Neural cell (in vitro differentiated cells): ENCODE data around the gene ZNF775. TPM values are rescaled to one million over a fixed set of nuclear protein-coding genes. Genes with fewer than 3 reads are reported as not detected.

Experiments used
- H2AFZ ChIP-seq: fragments of 200-600, 300-800 bp; sonication (generic), shearing (Covaris generic); 2 replicates; pipeline ENCODE4 v1.6.0; 2014; ENCODE audit warnings: low read depth, mild to moderate bottlenecking, antibody characterized with exemption, low read length, moderate library complexity
- H3F3A ChIP-seq: fragments of 200-600 bp; shearing (Covaris generic); 2 replicates; pipeline ENCODE4 v1.6.1; 2016; ENCODE audit warnings: mild to moderate bottlenecking, moderate library complexity, mixed read lengths, antibody characterized with exemption, low read length; ENCODE audit not compliant: insufficient read depth, poor library complexity, severe bottlenecking
- H3K27ac ChIP-seq: fragments of 200-600, 300-800 bp; sonication (generic), shearing (Covaris generic); 2 replicates; pipeline ENCODE4 v1.5.1; 2014; ENCODE audit warnings: mild to moderate bottlenecking, low read length, moderate library complexity
- H3K27me3 ChIP-seq: fragments of 300-800, 200-600 bp; sonication (generic), shearing (Covaris generic); 2 replicates; pipeline ENCODE4 v1.6.0; 2014; ENCODE audit warnings: mild to moderate bottlenecking, low read depth, low read length, moderate library complexity; ENCODE audit not compliant: insufficient read depth
- H3K36me3 ChIP-seq: fragments of 300-800, 200-600 bp; sonication (generic), shearing (Covaris generic); 2 replicates; pipeline ENCODE4 v1.5.1; 2014; ENCODE audit warnings: mild to moderate bottlenecking, antibody characterized with exemption, low read length, moderate library complexity; ENCODE audit not compliant: insufficient read depth
- H3K4me2 ChIP-seq: fragments of 300-800, 200-600 bp; sonication (generic), shearing (Covaris generic); 2 replicates; pipeline ENCODE4 v1.6.0; 2014; ENCODE audit warnings: mild to moderate bottlenecking, low read length
- H3K4me3 ChIP-seq: fragments of 300-800, 200-600 bp; sonication (generic), shearing (Covaris generic); 2 replicates; pipeline ENCODE4 v1.5.1; 2014; ENCODE audit warnings: mild to moderate bottlenecking, low read length, moderate library complexity
- H3K79me2 ChIP-seq: fragments of 200-600 bp; shearing (Covaris generic); replicated peaks from 2 replicates; pipeline ENCODE4 v1.6.0; 2014; ENCODE audit warnings: mild to moderate bottlenecking, low read length, moderate library complexity; ENCODE audit not compliant: insufficient read depth
- H3K9ac ChIP-seq: fragments of 300-800, 200-600 bp; sonication (generic), shearing (Covaris generic); 2 replicates; pipeline ENCODE4 v1.6.1; 2016; ENCODE audit warnings: mild to moderate bottlenecking, low read length, mixed read lengths
- H3K9me2 ChIP-seq: fragments of 200-600 bp; shearing (Covaris generic); 2 replicates; pipeline ENCODE4 v1.6.1; 2016; ENCODE audit warnings: mild to moderate bottlenecking, low read length, mixed read lengths; ENCODE audit not compliant: insufficient read depth
- H3K9me3 ChIP-seq: fragments of 200-600, 300-800 bp; sonication (generic), shearing (Covaris generic); 2 replicates; pipeline ENCODE4 v1.6.1; 2016; ENCODE audit warnings: mild to moderate bottlenecking, mixed run types, low read length, moderate library complexity, mixed read lengths
- H4K20me1 ChIP-seq: fragments of 200-600 bp; shearing (Covaris generic); 2 replicates; pipeline ENCODE4 v1.6.1; 2016; ENCODE audit warnings: mild to moderate bottlenecking, mixed run types; ENCODE audit not compliant: insufficient read depth
- EP300 ChIP-seq: fragments of 450-650 bp; conservative IDR thresholded peaks from 2 replicates; pipeline ENCODE4 v1.6.1; 2014; ENCODE audit warnings: antibody characterized with exemption, mild to moderate bottlenecking, moderate library complexity; ENCODE audit not compliant: poor library complexity, severe bottlenecking
- EZH2 ChIP-seq: fragments of 200-600, 300-800 bp; shearing (Covaris generic), sonication (generic); IDR thresholded peaks from 2 replicates; pipeline ENCODE4 v1.6.1; 2014; ENCODE audit warnings: antibody characterized with exemption, low read length, borderline replicate concordance, mild to moderate bottlenecking; ENCODE audit not compliant: insufficient read depth, poor library complexity, severe bottlenecking
- MXI1 ChIP-seq: fragments of 450-650 bp; conservative IDR thresholded peaks from 2 replicates; pipeline ENCODE4 v1.6.1; 2014; ENCODE audit warnings: antibody characterized with exemption, mild to moderate bottlenecking; ENCODE audit not compliant: poor library complexity, severe bottlenecking
- POLR2AphosphoS5 ChIP-seq: IDR thresholded peaks from 2 replicates; pipeline ENCODE4 v1.6.1; 2012
- RAD21 ChIP-seq: fragments of 450-650 bp; conservative IDR thresholded peaks from 2 replicates; pipeline ENCODE4 v1.6.1; 2014; ENCODE audit warnings: antibody characterized with exemption, mild to moderate bottlenecking, moderate library complexity
- SMC3 ChIP-seq: fragments of 450-650 bp; conservative IDR thresholded peaks from 2 replicates; pipeline ENCODE4 v1.6.1; 2014; ENCODE audit warnings: antibody characterized with exemption, mild to moderate bottlenecking, moderate library complexity; ENCODE audit not compliant: poor library complexity
- TAF1 ChIP-seq: IDR thresholded peaks from 2 replicates; pipeline ENCODE4 v1.6.1; 2012; ENCODE audit warnings: low read depth
- polyA plus RNA-seq: library from polyadenylated mRNA; depleted of rRNA; stranded (reverse); fragments of >200 nt; gene quantifications from 2 replicates; pipeline ENCODE4 v1.2.3, GENCODE V29; 2014
- TF ChIP-seq, protein P1 (sequence below): IDR thresholded peaks from 2 replicates; pipeline ENCODE4 v1.6.1; 2012; ENCODE audit warnings: borderline replicate concordance
- TF ChIP-seq, protein P2 (sequence below): fragments of 450-650 bp; IDR thresholded peaks from 2 replicates; pipeline ENCODE4 v1.5.1; 2014; ENCODE audit warnings: antibody characterized with exemption, mild to moderate bottlenecking, moderate library complexity; ENCODE audit not compliant: poor library complexity, severe bottlenecking

The ZNF775 gene
- polyA plus RNA-seq, 1 donor from 2014 or later, result 16.8 TPM

DNA sequence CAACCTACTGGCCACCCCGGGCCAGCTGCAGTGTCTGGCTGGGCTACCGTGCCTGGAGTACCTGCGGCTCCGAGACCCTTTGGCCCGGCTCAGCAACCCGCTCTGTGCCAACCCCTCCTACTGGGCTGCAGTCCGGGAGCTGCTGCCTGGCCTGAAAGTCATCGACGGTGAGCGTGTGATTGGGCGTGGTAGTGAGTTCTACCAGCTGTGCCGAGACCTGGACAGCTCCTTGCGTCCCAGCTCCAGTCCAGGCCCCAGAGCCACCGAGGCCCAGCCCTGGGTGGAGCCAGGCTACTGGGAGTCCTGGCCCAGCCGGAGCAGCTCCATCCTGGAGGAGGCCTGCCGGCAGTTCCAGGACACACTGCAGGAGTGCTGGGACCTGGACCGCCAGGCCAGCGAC lies 42.0 kb upstream of the ZNF775 start:
- Histone ChIP-seq H3F3A (no peaks in the 10 kb centered on the region), H3K36me3 (no peaks in the 10 kb centered on the region), H3K4me2 (no peak overlapping the region), H3K79me2 (no peaks in the 10 kb centered on the region), H2AFZ (no peak overlapping the region), H3K27me3 (peaks cover 32% of the 10 kb centered on the region), H4K20me1 (no peaks in the 10 kb centered on the region), H3K9me3 (no peaks in the 10 kb centered on the region), H3K9me2 (no peaks in the 10 kb centered on the region), H3K27ac (no peak overlapping the region), H3K9ac (no peak overlapping the region), H3K4me3 (no peak overlapping the region)
- TF ChIP-seq, protein P1, sequence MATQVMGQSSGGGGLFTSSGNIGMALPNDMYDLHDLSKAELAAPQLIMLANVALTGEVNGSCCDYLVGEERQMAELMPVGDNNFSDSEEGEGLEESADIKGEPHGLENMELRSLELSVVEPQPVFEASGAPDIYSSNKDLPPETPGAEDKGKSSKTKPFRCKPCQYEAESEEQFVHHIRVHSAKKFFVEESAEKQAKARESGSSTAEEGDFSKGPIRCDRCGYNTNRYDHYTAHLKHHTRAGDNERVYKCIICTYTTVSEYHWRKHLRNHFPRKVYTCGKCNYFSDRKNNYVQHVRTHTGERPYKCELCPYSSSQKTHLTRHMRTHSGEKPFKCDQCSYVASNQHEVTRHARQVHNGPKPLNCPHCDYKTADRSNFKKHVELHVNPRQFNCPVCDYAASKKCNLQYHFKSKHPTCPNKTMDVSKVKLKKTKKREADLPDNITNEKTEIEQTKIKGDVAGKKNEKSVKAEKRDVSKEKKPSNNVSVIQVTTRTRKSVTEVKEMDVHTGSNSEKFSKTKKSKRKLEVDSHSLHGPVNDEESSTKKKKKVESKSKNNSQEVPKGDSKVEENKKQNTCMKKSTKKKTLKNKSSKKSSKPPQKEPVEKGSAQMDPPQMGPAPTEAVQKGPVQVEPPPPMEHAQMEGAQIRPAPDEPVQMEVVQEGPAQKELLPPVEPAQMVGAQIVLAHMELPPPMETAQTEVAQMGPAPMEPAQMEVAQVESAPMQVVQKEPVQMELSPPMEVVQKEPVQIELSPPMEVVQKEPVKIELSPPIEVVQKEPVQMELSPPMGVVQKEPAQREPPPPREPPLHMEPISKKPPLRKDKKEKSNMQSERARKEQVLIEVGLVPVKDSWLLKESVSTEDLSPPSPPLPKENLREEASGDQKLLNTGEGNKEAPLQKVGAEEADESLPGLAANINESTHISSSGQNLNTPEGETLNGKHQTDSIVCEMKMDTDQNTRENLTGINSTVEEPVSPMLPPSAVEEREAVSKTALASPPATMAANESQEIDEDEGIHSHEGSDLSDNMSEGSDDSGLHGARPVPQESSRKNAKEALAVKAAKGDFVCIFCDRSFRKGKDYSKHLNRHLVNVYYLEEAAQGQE, result no peak
- TF ChIP-seq SMC3, result no peak
- TF ChIP-seq EZH2, result no peak
- TF ChIP-seq, protein P2, sequence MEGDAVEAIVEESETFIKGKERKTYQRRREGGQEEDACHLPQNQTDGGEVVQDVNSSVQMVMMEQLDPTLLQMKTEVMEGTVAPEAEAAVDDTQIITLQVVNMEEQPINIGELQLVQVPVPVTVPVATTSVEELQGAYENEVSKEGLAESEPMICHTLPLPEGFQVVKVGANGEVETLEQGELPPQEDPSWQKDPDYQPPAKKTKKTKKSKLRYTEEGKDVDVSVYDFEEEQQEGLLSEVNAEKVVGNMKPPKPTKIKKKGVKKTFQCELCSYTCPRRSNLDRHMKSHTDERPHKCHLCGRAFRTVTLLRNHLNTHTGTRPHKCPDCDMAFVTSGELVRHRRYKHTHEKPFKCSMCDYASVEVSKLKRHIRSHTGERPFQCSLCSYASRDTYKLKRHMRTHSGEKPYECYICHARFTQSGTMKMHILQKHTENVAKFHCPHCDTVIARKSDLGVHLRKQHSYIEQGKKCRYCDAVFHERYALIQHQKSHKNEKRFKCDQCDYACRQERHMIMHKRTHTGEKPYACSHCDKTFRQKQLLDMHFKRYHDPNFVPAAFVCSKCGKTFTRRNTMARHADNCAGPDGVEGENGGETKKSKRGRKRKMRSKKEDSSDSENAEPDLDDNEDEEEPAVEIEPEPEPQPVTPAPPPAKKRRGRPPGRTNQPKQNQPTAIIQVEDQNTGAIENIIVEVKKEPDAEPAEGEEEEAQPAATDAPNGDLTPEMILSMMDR, result no peak
- TF ChIP-seq RAD21, result no peak
- no peak for TF ChIP-seq TAF1
- no peak for TF ChIP-seq MXI1
- no peak for TF ChIP-seq EP300
- TF ChIP-seq POLR2AphosphoS5, result no peak

DNA sequence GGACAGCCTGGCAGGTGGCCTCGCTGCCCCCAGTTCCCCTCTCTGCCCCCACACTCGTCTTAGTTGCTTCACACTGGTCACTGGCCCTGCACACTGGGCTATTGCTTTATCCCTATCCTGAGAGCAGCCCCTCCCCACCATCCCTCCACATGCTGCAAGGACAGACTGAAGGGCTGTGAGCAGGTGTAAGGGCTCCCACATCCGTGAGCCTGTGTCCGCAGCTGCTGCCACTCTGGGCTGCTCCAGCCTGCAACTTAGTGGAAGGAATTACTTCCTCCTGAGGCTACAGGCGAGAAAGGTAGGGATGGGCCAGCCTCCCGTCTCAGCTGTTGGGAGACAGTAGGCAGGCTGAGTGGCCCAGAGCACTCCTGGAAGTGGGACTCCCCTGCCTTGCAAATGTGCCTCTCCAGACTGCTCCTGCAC lies 41.5 kb upstream of the ZNF775 start:
- TF ChIP-seq, protein P2, result no peak
- TF ChIP-seq RAD21, result no peak
- no peak for TF ChIP-seq TAF1
- TF ChIP-seq, protein P1, result no peak
- TF ChIP-seq POLR2AphosphoS5, result no peak
- TF ChIP-seq EZH2, result no peak
- no peak overlapping the region for H3K27ac ChIP-seq
- no peaks in the 10 kb centered on the region for H4K20me1 ChIP-seq
- H3K4me2 ChIP-seq, result no peak overlapping the region
- H2AFZ ChIP-seq, result no peak overlapping the region
- no peak overlapping the region for H3K4me3 ChIP-seq
- H3K27me3 ChIP-seq, result peaks cover 37% of the 10 kb centered on the region
- no peaks in the 10 kb centered on the region for H3F3A ChIP-seq
- H3K9me2 ChIP-seq, result no peaks in the 10 kb centered on the region
- no peaks in the 10 kb centered on the region for H3K79me2 ChIP-seq
- no peak overlapping the region for H3K9ac ChIP-seq
- H3K36me3 ChIP-seq, result no peaks in the 10 kb centered on the region
- no peaks in the 10 kb centered on the region for H3K9me3 ChIP-seq
